Measurements from ENCODE around the gene ZDHHC13.
"Not testable (repeated sequence)": the region's sequence is repeated elsewhere in the genome, so short reads cannot be mapped to it uniquely, and the experiment has no call there.

The ZDHHC13 gene

GRCh38 chr11:19100885-19101284, 16.1 kb upstream of the ZDHHC13 start:
- no peak for DNase-seq (ENCODE audit: low spot score)
- no peak for FAIRE-seq

GRCh38 chr11:19101796-19102520, 15.0 kb upstream of the ZDHHC13 start:
- DNase-seq (ENCODE audit: low spot score) (no peak), FAIRE-seq (no peak)

GRCh38 chr11:19102521-19102900, 14.5 kb upstream of the ZDHHC13 start:
- no peak for DNase-seq (ENCODE audit: low spot score)
- no peak for FAIRE-seq

- DNase-seq (ENCODE audit: low spot score), result no peak
Measured at GRCh38 chr11:19105011-19105410, 12.0 kb upstream of the ZDHHC13 start.

GRCh38 chr11:19107125-19107524, 9.8 kb upstream of the ZDHHC13 start:
- DNase-seq (ENCODE audit: low spot score), result no peak
- FAIRE-seq, result no peak

More at GRCh38 chr11:19105011-19105410, 12.0 kb upstream of the ZDHHC13 start:
- FAIRE-seq, result no peak

- DNase-seq (ENCODE audit: low spot score) (no peak), FAIRE-seq (no peak)
Measured at GRCh38 chr11:19110295-19110694, 6.7 kb upstream of the ZDHHC13 start.

GRCh38 chr11:19111809-19112208, 5.2 kb upstream of the ZDHHC13 start:
- no peak for FAIRE-seq
- DNase-seq (ENCODE audit: low spot score), result no peak

GRCh38 chr11:19116276-19116970, 545 bp upstream of the ZDHHC13 start:
- FAIRE-seq (no peak), DNase-seq (ENCODE audit: low spot score) (no peak)

- no peak for FAIRE-seq
- no peak for DNase-seq (ENCODE audit: low spot score)
Measured at GRCh38 chr11:19117760-19118097, 761 bp downstream of the ZDHHC13 start.

GRCh38 chr11:19121646-19122045, 4.7 kb downstream of the ZDHHC13 start:
- DNase-seq (ENCODE audit: low spot score), result no peak
- no peak for FAIRE-seq

- FAIRE-seq, result no peak
- DNase-seq (ENCODE audit: low spot score), result no peak
Measured at GRCh38 chr11:19122960-19123615, 6.1 kb downstream of the ZDHHC13 start.

- FAIRE-seq; DNase-seq (ENCODE audit: low spot score): not testable (repeated sequence)
Measured at GRCh38 chr11:19126562-19127325, 9.8 kb downstream of the ZDHHC13 start.

- FAIRE-seq (no peak), DNase-seq (ENCODE audit: low spot score) (no peak)
Measured at GRCh38 chr11:19134004-19134403, 17.0 kb downstream of the ZDHHC13 start.

- FAIRE-seq; DNase-seq (ENCODE audit: low spot score): not testable (repeated sequence)
Measured at GRCh38 chr11:19136884-19137283, 19.9 kb downstream of the ZDHHC13 start.

- FAIRE-seq (no peak), DNase-seq (ENCODE audit: low spot score) (no peak)
Measured at GRCh38 chr11:19145319-19145718, 28.4 kb downstream of the ZDHHC13 start.

GRCh38 chr11:19156892-19157291, 39.9 kb downstream of the ZDHHC13 start:
- FAIRE-seq (no peak), DNase-seq (ENCODE audit: low spot score) (no peak)

- no peak for DNase-seq (ENCODE audit: low spot score)
- no peak for FAIRE-seq
Measured at GRCh38 chr11:19160847-19161246, 43.9 kb downstream of the ZDHHC13 start.

GRCh38 chr11:19161651-19162050, 44.7 kb downstream of the ZDHHC13 start:
- no peak for FAIRE-seq

GRCh38 chr11:19162951-19163505, 46.1 kb downstream of the ZDHHC13 start:
- DNase-seq (ENCODE audit: low spot score) (no peak), FAIRE-seq (no peak)

More at GRCh38 chr11:19161651-19162050, 44.7 kb downstream of the ZDHHC13 start:
- no peak for DNase-seq (ENCODE audit: low spot score)

GRCh38 chr11:19163617-19164016, 46.6 kb downstream of the ZDHHC13 start:
- DNase-seq (ENCODE audit: low spot score) (no peak), FAIRE-seq (no peak)

GRCh38 chr11:19164230-19164855, 47.4 kb downstream of the ZDHHC13 start:
- FAIRE-seq (no peak), DNase-seq (ENCODE audit: low spot score) (no peak)

Measured in RCC 7860 (cell line).